GM12878 (cell line): ENCODE data around the gene RGS19.

Experiments used
- BHLHE40 ChIP-seq, 2 experiments: fragments of 450-650 bp in 1 of 2; IDR thresholded peaks; 2 replicates each; pipeline ENCODE4 v1.6.1; 2011 to 2017; ENCODE audit warnings: low read depth in 2 of 2, borderline replicate concordance in 1 of 2, improper control_type of control experiment in 1 of 2, low read length in 1 of 2, mild to moderate bottlenecking in 1 of 2
- CEBPB ChIP-seq, 2 experiments: fragments of 150-350 bp in 1 of 2; IDR thresholded peaks; 2 replicates each; pipeline ENCODE4 v1.6.1; 2012 to 2014; ENCODE audit warnings: low read depth in 2 of 2, low read length in 2 of 2, borderline replicate concordance in 1 of 2, inconsistent platforms in 1 of 2
- IRF4 ChIP-seq: IDR thresholded peaks from 2 replicates; pipeline ENCODE4 v1.6.1; 2011; ENCODE audit warnings: low read depth, low read length
- JUNB ChIP-seq: IDR thresholded peaks from 2 replicates; pipeline ENCODE4 v1.6.1; 2016; ENCODE audit warnings: antibody characterized with exemption, mild to moderate bottlenecking
- MYC ChIP-seq: IDR thresholded peaks from 2 replicates; pipeline ENCODE4 v1.6.1; 2011; ENCODE audit warnings: mild to moderate bottlenecking, low read length, moderate library complexity, inconsistent platforms; ENCODE audit not compliant: insufficient read depth, insufficient replicate concordance, insufficient read length, severe bottlenecking
- POLR2A ChIP-seq: IDR thresholded peaks from 2 replicates; pipeline ENCODE4 v1.6.1; 2011; ENCODE audit warnings: low read depth, mild to moderate bottlenecking, low read length
- SIN3A ChIP-seq: IDR thresholded peaks from 2 replicates; pipeline ENCODE4 v1.6.1; 2012; ENCODE audit warnings: low read depth, low read length, improper control_type of control experiment
- TCF12 ChIP-seq: IDR thresholded peaks from 2 replicates; pipeline ENCODE4 v1.6.1; 2011; ENCODE audit warnings: low read depth, mild to moderate bottlenecking, low read length
- YY1 ChIP-seq: IDR thresholded peaks from 2 replicates; pipeline ENCODE4 v1.6.1; 2011; ENCODE audit warnings: low read depth, mild to moderate bottlenecking, low read length
- TF ChIP-seq, protein P1 (sequence below): IDR thresholded peaks from 2 replicates; pipeline ENCODE4 v1.6.1; 2012; ENCODE audit warnings: mild to moderate bottlenecking, low read depth, low read length
- TF ChIP-seq, protein P2 (sequence below): IDR thresholded peaks from 2 replicates; pipeline ENCODE4 v1.6.1; 2012; ENCODE audit warnings: low read length, inconsistent platforms
- TF ChIP-seq, protein P3 (sequence below), 3 experiments: IDR thresholded peaks in 2 of 3; conservative IDR thresholded peaks in 1 of 3; 2 replicates each; pipeline ENCODE4 v1.5.1; 2011; ENCODE audit warnings: low read depth in 3 of 3, low read length in 3 of 3, mild to moderate bottlenecking in 3 of 3, control low read depth in 2 of 3, moderate library complexity in 2 of 3, inconsistent platforms in 1 of 3, mixed read lengths in 1 of 3; ENCODE audit not compliant: control insufficient read depth in 2 of 3, insufficient read depth in 1 of 3; ENCODE audit errors: extremely low read depth in 1 of 3

DNA sequence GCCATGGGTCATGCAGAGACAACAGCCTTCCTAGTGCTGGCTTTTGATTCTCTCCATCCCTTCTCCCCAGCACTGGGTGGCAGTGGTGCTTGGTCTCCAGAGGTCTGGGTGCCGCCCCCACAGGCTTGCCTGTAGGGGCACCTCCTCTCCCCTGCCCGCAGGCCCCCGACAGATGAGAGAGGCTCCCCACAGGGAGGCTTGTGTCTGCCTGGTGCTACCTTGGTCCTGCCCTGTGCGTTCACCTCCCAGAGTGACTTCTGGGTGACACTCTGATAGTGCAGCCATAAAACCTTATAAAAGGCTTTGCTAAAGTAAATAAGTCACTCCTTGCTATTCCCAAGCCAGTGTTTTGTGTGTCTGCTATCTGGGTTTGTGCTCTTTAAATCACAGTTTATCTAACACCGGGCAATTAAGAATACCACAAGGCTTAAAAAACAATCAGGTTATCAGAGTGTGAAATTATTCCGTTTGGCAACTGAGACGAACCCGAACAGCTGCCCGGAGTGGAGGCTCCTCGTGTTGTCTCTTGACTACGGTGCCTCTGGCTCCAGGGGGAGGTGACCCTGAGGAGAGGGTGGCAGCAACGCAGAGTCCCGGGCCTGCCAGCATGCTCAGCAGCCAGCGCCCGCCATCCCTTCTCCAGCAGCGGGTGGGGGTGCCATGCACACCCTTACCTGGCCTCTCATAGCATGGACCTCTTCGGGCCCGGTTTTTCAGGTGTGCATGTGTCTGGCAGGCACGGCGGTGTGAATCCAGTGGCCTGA is 48.8 kb downstream of the RGS19 start:
- TF ChIP-seq MYC (no peak), CEBPB (IDR thresholded peaks at IDR 0.05; ENCODE audit: borderline replicate concordance in 1 of 2, low read depth in 2 of 2, low read length in 2 of 2) (no peak), YY1 (no peak), IRF4 (no peak), BHLHE40 (IDR thresholded peaks at IDR 0.05; ENCODE audit: borderline replicate concordance in 1 of 2, low read depth in 2 of 2, low read length in 1 of 2) (no peak), SIN3A (no peak), TCF12 (no peak), JUNB (no peak), POLR2A (no peak)
- TF ChIP-seq, protein P1, sequence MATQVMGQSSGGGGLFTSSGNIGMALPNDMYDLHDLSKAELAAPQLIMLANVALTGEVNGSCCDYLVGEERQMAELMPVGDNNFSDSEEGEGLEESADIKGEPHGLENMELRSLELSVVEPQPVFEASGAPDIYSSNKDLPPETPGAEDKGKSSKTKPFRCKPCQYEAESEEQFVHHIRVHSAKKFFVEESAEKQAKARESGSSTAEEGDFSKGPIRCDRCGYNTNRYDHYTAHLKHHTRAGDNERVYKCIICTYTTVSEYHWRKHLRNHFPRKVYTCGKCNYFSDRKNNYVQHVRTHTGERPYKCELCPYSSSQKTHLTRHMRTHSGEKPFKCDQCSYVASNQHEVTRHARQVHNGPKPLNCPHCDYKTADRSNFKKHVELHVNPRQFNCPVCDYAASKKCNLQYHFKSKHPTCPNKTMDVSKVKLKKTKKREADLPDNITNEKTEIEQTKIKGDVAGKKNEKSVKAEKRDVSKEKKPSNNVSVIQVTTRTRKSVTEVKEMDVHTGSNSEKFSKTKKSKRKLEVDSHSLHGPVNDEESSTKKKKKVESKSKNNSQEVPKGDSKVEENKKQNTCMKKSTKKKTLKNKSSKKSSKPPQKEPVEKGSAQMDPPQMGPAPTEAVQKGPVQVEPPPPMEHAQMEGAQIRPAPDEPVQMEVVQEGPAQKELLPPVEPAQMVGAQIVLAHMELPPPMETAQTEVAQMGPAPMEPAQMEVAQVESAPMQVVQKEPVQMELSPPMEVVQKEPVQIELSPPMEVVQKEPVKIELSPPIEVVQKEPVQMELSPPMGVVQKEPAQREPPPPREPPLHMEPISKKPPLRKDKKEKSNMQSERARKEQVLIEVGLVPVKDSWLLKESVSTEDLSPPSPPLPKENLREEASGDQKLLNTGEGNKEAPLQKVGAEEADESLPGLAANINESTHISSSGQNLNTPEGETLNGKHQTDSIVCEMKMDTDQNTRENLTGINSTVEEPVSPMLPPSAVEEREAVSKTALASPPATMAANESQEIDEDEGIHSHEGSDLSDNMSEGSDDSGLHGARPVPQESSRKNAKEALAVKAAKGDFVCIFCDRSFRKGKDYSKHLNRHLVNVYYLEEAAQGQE = no peak
- TF ChIP-seq, protein P2, sequence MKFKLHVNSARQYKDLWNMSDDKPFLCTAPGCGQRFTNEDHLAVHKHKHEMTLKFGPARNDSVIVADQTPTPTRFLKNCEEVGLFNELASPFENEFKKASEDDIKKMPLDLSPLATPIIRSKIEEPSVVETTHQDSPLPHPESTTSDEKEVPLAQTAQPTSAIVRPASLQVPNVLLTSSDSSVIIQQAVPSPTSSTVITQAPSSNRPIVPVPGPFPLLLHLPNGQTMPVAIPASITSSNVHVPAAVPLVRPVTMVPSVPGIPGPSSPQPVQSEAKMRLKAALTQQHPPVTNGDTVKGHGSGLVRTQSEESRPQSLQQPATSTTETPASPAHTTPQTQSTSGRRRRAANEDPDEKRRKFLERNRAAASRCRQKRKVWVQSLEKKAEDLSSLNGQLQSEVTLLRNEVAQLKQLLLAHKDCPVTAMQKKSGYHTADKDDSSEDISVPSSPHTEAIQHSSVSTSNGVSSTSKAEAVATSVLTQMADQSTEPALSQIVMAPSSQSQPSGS = no peak
- TF ChIP-seq, protein P3, sequence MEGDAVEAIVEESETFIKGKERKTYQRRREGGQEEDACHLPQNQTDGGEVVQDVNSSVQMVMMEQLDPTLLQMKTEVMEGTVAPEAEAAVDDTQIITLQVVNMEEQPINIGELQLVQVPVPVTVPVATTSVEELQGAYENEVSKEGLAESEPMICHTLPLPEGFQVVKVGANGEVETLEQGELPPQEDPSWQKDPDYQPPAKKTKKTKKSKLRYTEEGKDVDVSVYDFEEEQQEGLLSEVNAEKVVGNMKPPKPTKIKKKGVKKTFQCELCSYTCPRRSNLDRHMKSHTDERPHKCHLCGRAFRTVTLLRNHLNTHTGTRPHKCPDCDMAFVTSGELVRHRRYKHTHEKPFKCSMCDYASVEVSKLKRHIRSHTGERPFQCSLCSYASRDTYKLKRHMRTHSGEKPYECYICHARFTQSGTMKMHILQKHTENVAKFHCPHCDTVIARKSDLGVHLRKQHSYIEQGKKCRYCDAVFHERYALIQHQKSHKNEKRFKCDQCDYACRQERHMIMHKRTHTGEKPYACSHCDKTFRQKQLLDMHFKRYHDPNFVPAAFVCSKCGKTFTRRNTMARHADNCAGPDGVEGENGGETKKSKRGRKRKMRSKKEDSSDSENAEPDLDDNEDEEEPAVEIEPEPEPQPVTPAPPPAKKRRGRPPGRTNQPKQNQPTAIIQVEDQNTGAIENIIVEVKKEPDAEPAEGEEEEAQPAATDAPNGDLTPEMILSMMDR (IDR thresholded peaks at IDR 0.05 in 2 of 3, conservative IDR thresholded peaks at IDR 0.05 in 1 of 3; ENCODE audit: control insufficient read depth in 2 of 3, extremely low read depth in 1 of 3, insufficient read depth in 1 of 3, low read depth in 3 of 3, low read length in 3 of 3) = no peak
